Measurements from ENCODE around the gene FUOM.
A peak's percentile ranks its signal among the peaks of the same experiment; 100 is the strongest.

Gene FUOM

DNA sequence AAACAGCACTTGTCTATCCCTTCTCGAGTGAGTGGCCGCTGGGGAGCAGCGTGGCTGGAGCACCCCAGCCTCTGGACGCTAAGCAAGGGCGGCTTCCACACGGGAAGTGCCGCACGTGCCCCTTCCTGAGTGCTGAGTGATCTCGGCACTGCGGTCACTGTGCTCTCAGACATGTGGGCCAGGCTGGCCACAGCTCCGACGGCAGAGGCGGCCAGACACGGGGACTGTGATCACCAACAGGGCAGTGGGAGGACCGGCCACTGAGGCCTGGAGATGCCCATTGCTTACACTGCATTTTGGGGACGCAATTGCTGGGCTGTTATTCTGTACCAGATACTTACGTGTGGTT, 8.3 kb upstream of the FUOM start:
- DNase-seq, result no peak

DNA sequence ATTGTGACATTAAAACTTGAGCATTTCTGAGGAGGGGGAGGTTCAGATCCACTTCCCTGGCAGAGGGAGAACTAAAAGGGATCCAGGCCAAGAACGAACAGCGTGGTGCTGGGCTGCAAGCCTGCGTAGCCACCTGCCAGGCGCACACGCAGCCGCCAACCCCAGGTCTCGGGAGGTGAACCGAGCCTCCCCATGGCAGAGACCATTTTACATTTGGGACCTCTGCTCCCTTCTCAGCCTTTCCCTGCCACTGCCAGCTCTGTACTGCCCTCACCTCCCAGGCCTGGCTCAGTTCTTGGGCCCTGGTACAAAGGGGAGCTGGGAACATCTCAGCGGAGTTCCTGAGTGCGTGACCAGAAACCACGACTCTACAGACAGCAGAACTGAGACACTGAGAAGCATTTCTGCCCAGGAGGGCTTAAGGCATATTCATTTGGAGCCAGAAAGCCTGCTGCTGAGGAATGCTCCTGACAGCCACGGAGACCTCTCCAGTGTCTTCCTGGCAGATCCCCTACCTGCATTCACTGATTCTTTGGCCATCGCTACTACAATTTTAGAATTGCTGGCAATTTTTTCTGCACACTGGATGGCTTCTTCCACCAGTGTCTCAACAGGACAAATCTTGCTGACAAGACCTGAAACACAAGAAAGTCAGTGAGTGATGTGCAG, 7.8 kb upstream of the FUOM start:
- peak in 1 of 2 experiments; percentile 20 for DNase-seq

- peak in 1 of 2 experiments; percentile 7 for DNase-seq
Measured at GRCh38 chr10:133364645-133365431, 7.0 kb upstream of the FUOM start.

DNA sequence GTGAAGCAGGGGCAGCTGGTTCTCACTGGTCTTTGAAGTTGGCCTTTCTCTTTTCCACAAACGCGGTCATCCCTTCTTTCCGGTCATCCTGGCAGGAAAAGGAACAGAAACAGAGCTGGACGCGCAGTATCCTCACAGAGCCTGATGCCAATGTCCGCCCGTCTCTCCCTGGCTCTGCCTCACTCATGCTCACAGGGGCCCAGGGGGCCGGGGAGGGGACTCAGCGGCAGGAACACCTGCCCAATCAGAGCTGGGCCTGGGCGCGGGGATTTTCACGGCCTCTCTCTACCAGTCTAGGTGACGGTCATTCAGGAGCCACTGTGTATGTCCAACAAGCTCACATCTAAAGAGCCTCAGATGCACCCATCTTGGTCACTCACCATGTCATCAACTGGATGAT, 5.0 kb upstream of the FUOM start:
- DNase-seq, result no peak

DNA sequence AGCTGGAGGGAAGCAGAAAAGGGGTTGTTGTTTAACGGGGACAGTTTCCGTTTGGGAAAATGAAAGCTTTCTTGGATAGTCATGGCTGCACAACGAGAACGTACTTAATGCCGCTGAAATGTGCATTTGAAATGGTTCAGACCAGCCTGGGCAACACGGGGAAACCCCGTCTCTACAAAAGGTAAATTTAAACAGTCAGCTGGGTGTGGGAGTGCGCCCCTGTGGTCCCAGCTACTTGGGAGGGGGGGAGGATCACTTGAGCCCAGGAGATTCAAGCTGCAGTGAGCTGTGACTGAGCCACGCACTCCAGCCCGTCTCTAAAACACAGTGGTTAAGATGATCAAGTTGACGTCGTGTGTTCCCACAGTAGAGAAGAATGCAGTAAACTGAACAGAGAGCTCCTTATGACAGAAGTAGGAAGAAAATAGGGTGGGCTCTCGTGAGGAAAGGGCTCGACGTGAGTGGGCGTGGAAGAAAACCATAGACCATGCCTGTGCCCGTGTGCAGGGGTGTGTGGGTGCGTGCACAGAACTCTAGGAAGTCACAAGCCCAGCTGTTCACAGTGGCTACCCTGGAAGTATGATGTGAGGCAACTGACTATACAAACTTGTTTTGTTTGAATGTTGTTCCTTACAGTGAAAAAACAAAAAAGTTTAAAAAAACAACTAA, 4.1 kb upstream of the FUOM start:
- DNase-seq, result no peak

DNA sequence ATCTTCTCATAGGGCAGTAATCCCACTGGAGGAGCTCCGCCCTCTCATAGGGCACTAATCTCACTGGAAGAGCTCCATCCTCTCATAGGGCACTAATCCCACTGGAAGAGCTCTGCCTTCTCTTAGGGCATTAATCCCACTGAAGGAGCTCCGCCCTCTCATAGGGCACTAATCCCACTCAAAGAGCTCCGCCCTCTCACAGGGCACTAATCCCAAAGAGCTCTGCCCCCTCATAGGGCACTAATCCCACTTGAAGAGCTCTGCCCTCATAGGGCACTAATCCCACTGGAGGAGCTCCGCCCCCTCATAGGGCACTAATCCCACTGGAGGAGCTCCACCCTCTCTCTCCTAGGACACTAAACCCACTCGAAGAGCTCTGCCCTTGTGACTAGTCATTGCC, 3.4 kb upstream of the FUOM start:
- no peak for DNase-seq

- DNase-seq, result no peak
Measured at GRCh38 chr10:133359972-133360610, 2.3 kb upstream of the FUOM start.

GRCh38 chr10:133359554-133359971, 1.7 kb upstream of the FUOM start:
- no peak for DNase-seq

DNA sequence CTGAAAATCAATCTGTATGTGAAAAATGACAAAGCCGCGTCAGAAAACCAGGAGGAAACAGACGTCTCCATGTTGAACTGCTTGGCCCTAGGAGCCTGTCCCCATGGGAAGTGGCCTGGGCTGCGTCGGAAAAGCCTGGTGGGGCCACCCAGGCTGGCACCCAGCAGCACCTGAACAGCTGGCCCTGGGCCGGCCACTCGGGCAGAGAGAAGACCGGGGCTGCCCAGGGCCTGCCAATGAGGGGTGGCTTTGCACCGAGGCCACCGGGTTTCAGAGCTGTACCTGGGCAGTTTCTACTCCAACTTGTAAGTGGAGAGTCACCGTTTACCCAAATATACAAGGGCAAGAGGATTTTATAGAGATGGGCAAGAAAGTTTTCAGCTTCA, 1.1 kb upstream of the FUOM start:
- no peak for DNase-seq

DNA sequence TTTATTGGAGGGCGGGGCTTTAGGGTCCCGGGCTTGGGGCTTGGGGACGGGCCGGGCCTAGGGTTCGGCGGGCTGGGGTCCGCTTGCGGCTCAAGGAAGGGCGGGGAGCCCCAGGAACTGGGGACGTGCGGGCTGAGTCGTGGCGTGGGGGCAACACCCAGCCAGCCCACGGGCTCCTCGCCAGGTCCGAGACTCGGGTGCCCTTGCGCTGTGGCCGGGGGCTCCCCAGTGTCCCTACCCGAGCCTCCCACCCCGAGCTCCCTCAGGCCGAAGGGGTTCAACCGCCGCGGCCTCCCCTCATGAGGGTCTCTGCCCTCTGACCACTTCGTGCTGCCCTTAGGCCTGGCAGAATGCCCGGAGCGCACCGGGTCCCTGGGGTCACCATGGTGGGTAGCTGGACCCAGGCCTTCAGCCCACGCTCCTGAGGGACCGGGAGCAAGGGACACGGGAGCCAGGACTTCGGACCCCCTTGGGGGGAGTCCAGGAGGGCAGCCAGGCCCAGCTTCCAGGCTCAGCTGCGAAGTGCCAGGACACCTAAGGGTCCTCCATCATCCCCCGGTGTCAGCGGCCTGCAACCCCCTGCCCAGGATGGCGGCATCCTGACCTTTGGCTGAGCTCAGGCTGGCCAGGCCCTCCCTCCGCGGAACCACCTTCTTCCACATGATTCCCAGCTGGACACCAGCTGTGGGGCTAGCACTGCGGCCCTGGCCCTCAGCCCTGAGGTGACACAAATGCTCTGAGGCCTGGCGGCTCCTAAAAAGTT, 524 bp upstream of the FUOM start:
- no peak for DNase-seq

DNA sequence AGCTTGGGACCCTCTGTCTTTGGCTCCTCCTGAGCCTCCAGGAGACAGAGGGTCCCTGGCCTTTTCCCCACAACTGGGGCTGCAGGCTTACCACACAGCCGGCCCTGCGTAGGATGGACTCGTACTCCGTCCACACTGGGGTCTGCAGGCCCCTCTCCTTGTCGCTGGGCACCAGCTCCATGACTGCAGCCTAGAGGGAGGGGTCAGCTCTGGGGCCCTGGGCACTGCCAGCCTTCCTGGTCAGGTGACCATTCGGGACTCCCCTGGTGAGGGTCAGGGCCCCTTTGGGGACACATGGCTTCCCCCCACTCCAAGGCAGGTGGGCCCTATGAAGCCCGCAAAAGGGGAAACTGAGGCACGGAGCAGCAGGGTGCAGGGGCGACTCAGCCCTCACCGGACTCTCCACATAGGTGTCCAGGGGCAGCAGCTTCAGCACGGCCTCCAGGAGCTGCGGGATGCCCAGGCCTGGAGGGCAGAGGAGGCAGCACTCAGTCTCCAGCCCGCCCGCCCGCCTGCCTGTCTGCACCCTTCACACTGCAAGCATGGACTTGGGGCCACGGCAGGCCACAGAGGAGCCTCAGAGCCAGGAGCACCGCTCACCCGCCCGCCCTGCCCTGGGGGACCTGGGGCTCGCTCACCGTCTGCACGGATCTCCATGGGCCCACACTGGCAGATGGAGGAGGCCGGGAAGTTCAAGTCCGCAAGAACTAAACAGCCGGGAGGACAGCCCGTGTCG, 1.1 kb downstream of the FUOM start:
- no peak for DNase-seq

DNA sequence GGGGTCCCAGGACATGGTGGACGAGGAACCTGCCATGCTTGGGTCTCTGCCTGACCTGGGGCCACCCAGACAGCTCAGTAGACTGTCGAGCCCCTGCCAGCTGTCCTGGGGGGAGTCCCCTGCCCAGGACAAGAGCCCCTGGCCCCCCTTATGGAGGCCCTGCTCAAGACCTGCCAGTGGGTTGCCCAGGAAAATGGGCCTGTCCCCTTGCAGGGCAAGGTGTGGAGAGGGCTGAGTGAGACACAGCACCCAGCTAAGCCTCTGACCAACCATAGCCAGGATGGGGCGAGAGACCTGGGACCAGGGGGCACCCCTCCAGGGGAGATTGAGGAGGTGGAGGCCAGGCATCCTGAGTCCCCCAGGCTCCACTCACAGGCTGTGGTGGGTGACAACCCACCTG, 1.8 kb downstream of the FUOM start:
- DNase-seq, result no peak

GRCh38 chr10:133355266-133355665, 2.6 kb downstream of the FUOM start:
- DNase-seq, result no peak

DNA sequence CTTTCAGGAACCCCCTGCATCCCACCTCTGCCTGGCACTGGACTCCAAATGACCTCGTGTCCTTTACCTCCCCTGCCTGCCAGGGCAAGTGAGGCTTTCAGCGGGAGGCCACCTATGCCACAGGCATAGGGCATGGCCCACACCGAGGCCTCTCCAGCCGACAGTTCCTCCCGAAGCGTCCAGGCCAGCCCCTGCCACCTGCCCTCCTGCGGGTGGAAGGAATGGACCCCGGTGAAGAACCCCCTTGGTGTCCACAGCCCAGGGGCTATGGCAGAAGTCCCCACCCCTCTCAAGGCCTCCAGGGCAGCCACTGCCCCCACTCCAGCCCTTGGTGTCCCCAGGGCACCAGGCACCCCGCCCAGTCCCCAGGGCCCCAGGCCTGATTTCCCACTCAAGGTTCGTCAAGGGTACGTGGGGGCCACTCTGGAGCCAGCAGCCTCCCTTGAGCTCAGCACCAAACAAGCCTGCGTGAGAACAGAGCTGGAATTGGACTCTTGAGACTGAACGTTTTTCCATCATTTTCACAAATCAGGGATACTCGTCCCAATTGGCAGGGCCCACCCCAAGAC, 3.1 kb downstream of the FUOM start:
- DNase-seq, result no peak

DNA sequence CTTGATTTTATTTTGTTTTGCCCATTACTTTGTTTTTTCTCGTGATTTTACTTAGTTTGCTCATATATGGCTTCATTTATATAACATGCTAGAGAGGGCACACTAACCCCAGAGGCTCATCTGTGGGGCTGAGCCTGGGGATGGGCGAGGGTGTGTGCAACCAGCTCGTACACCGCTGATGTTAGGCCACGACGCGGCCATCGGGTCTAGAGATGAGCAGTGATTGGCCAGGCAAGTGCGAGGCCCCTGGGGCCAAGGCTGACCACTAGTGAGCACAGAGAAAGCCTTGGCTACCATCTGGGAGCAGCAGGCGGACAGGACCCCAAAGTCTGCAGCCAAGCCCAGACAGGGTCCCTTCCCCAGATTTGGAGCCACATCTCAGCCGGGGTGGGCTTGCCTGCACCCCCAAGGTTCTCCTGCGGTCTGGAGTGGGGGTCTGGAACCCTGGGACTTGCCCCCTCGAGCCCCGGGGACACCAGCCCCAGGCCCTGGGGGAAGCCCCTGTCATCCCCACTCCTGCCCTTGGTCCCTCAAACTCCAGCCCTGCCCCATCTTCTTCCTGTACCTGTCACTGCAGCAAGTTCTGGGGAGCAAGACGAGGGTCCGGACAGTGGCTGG, 3.7 kb downstream of the FUOM start:
- no peak for DNase-seq

DNA sequence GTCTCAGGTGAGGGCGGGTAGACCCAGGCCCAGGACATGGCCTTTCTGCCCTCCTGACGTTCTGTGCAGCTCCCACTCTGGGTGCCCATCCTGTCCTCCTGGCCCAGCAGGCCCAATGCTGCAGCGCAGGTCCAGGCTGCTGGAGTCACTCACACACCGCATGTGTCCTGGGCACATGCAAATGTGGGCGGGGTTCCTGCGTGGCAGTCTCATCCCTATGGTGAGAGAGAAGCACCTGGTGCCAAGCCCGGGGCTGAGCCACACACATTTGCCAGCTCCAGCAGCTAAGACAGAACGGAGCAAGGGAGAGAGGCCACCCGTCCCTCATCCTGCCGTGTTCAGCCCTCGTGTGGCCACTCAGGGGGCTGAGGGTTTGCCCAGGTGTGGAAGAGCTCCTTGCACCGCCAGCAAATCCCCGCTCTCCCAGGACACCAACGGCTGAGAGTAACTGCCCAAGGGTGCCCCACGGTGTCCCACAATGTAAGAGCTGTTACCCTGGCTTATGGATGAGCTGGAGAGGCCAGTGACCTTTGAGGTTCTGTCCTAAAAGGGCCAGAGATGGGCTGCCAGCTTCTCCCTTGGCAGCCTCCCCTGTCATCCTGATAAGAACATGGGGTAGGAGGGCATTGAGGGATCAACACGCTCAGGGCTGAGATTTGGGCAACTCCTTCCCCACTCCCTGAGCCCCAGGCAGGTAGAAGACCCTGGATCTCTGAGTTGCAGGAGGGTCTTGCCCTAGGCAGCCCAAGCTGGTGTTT, 4.4 kb downstream of the FUOM start:
- DNase-seq, result no peak

DNA sequence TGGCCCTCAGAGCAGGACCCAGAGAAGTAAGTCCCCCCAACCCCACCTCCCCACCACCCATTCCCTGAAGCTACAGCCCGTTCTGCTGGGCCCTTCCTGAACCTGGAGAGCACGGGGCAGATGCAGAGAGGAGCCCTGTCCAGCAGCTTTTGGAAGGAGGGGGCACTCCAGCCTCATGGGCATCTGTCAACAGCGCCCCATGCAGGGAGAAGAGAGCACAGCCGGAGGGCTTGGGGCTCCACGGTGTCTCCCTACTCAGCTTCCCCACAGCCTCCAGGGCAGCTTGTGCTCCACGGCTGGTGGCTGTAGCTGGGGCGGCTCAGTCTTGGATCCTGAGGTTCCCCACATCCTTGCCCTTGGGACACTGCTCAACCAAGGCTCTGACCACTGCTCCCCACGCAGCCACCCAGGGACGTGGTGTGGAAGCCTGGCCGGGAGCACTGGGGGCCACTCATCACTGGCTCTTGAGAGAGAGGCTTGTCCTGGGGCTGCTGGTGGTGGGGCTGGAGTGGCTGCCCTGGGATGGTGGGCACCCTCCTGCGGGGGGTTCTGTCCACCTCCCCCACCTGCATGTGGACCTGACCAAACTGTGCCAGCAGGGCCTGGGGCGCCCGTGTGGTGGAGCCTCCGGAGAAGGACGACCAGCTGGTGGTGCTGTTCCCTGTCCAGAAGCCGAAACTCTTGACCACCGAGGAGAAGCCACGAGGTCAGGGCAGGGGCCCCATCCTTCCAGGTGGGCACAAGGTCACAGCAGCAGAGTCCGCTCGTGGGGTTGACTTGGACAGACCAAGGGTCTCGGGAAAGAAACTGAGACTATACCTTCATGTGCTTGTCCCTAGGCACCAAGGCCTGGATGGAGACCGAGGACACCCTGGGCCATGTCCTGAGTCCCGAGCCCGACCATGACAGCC, 6.2 kb downstream of the FUOM start:
- DNase-seq, result no peak

- no peak for DNase-seq
Measured at GRCh38 chr10:133350950-133351329, 6.9 kb downstream of the FUOM start.

DNA sequence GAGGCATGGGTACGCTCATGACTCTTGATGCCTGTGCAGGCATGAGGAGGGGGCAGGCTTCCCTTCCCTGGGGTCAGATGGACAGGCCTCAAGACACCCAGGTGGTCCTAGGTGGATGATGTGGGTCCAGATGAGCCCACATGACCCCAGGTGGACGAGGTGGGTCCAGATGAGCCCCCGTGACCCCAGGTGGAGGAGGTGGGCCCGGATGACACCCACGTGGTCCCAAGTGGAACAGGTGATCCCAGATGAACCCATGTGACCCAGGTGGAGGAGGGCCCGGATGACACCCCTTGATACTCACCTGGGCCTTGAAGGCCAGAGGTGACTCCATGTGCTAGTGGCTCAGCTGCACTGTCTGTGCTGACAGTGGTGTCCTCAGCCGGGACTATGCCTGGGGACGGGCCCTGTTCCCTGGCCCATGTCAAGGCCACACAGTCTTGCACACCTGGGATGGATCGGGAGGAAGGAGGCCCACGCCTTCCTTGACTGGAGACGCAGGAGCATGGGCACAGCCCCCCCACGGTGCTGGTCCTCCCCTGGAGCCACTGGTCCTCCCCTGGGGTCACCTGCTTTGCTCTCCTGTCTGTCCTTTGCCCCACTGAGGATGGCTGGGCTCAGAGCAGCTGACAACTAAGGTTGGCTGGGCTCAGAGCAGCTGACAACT, 7.4 kb downstream of the FUOM start:
- DNase-seq, result no peak
